Vagina (tissue), 2 donors: ENCODE measurements around the gene RNF224.

Experiments used
- CTCF ChIP-seq, 3 experiments: fragments of 450-650 bp in 2 of 3; fragments of 200-600 bp in 1 of 3; sonication (generic) in 1 of 3; IDR thresholded peaks; one replicate each; pipeline ENCODE4 v1.5.1; 2017 to 2019; ENCODE audit warnings: antibody characterized with exemption in 3 of 3, mild to moderate bottlenecking in 2 of 3, moderate library complexity in 2 of 3
- POLR2AphosphoS5 ChIP-seq, 2 donors: sonication (generic); formaldehyde crosslinking; IDR thresholded peaks; one replicate each; pipeline ENCODE4 v1.9.0; 2017; ENCODE audit warnings: antibody characterized with exemption in 2 of 2, mild to moderate bottlenecking in 2 of 2, low read depth in 1 of 2; ENCODE audit not compliant: insufficient read depth in 1 of 2

GRCh38 chr9:137180491-137180890, 46.8 kb upstream of the RNF224 start:
- TF ChIP-seq POLR2AphosphoS5 (IDR thresholded peaks at IDR 0.05; ENCODE audit: insufficient read depth in 1 of 2, low read depth in 1 of 2) (no peak), CTCF (IDR thresholded peaks at IDR 0.05) (no peak)
